Naive thymus-derived CD4-positive, alpha-beta T cell (primary cell): ENCODE measurements around the gene TATDN2. TPM values are rescaled to one million over a fixed set of nuclear protein-coding genes. Genes with fewer than 3 reads are reported as not detected.

Experiments
- ATAC-seq: fragments of 150-1000 bp; cut with Tn5 transposase; 2 replicates; pipeline ENCODE4 v1.10.0; 2021; ENCODE audit warnings: mild to moderate bottlenecking, moderate library complexity
- CTCF ChIA-PET: fragments of 350-600 bp; sonication (Branson Sonifier 250); formaldehyde crosslinking; loops from one replicate; lab custom pipeline; 2021; ENCODE audit warnings: antibody characterized with exemption; lab: Charles Lee
- POLR2A ChIA-PET: fragments of 350-600 bp; sonication (Branson Sonifier 250); formaldehyde crosslinking; loops from one replicate; lab custom pipeline; 2021; ENCODE audit warnings: antibody characterized with exemption, inconsistent platforms; lab: Charles Lee
- DNase-seq, 9 donors: peaks; one replicate each; pipeline versions ENCODE4 v3.0.0 to v3.0.0-alpha.2; 2020 to 2022; ENCODE audit warnings: mixed read lengths in 1 of 9
- H3K27ac ChIP-seq: one replicate; pipeline ENCODE4 v1.7.0; 2013; ENCODE audit warnings: mild to moderate bottlenecking, low read depth, low read length, moderate library complexity
- H3K27me3 ChIP-seq, 2 donors: one replicate each; pipeline ENCODE4 v1.7.0; 2013; ENCODE audit warnings: low read length in 2 of 2, mild to moderate bottlenecking in 2 of 2, moderate library complexity in 2 of 2; ENCODE audit not compliant: control insufficient read depth in 2 of 2, insufficient read depth in 2 of 2
- H3K36me3 ChIP-seq, 3 experiments: 1 replicate in 2 of 3; 2 replicates in 1 of 3; pipeline ENCODE4 v1.7.0; 2013; ENCODE audit warnings: low read length in 3 of 3, mild to moderate bottlenecking in 3 of 3, moderate library complexity in 1 of 3; ENCODE audit not compliant: insufficient read depth in 3 of 3, control insufficient read depth in 2 of 3
- H3K4me1 ChIP-seq, 2 donors: one replicate each; pipeline ENCODE4 v1.7.0; 2013; ENCODE audit warnings: low read length in 2 of 2, mild to moderate bottlenecking in 2 of 2, moderate library complexity in 1 of 2; ENCODE audit not compliant: control insufficient read depth in 2 of 2, insufficient read depth in 2 of 2
- H3K4me3 ChIP-seq: 2 replicates; pipeline ENCODE4 v1.7.0; 2013; ENCODE audit warnings: mild to moderate bottlenecking, low read length
- H3K9me3 ChIP-seq, 3 experiments: 1 replicate in 2 of 3; 2 replicates in 1 of 3; pipeline ENCODE4 v1.7.0; 2013; ENCODE audit warnings: low read length in 3 of 3; ENCODE audit not compliant: control insufficient read depth in 2 of 3
- H3K27ac Mint-ChIP-seq, 9 donors: one replicate each; pipeline ENCODE4 v1.8.0; 2020 to 2022; ENCODE audit warnings: mixed read lengths in 9 of 9, mild to moderate bottlenecking in 8 of 9, moderate library complexity in 5 of 9, inconsistent platforms in 2 of 9
- H3K27me3 Mint-ChIP-seq, 5 donors: one replicate each; pipeline ENCODE4 v1.8.0; 2021 to 2022; ENCODE audit warnings: mixed read lengths in 5 of 5, mild to moderate bottlenecking in 1 of 5
- H3K36me3 Mint-ChIP-seq, 5 donors: one replicate each; pipeline ENCODE4 v1.8.0; 2020 to 2022; ENCODE audit warnings: mixed read lengths in 5 of 5, mild to moderate bottlenecking in 3 of 5, inconsistent platforms in 1 of 5
- H3K4me1 Mint-ChIP-seq, 7 donors: one replicate each; pipeline ENCODE4 v1.8.0; 2020 to 2022; ENCODE audit warnings: mixed read lengths in 7 of 7, mild to moderate bottlenecking in 3 of 7, inconsistent platforms in 1 of 7
- H3K4me3 Mint-ChIP-seq, 10 donors: one replicate each; pipeline ENCODE4 v1.8.0; 2020 to 2022; ENCODE audit warnings: mild to moderate bottlenecking in 10 of 10, mixed read lengths in 10 of 10, moderate library complexity in 6 of 10, inconsistent platforms in 2 of 10
- H3K9me3 Mint-ChIP-seq, 11 donors: one replicate each; pipeline ENCODE4 v1.8.0; 2020 to 2022; ENCODE audit warnings: mixed read lengths in 11 of 11, mild to moderate bottlenecking in 4 of 11, inconsistent platforms in 1 of 11, moderate library complexity in 1 of 11
- intact Hi-C, 2 donors: fragments of 100-400 bp; cut with micrococcal nuclease; formaldehyde crosslinking; loops; one replicate each; pipeline ENCODE4 v1.15.1; 2023
- polyA plus RNA-seq, 2 donors: library from polyadenylated mRNA; unstranded; fragments of 300-500 nt; fragmentation: Illumina TruSeq; gene quantifications; one replicate each; pipeline ENCODE4 v1.2.3, GENCODE V29; 2021
- total RNA-seq, 6 experiments: library from RNA in 5 of 6; stranded (reverse) in 5 of 6; gene quantifications; 1 replicate in 5 of 6; 2 replicates in 1 of 6; pipeline ENCODE4 v1.2.3 and lab custom pipeline; 2021 to 2026

Gene TATDN2
- total and polyA plus RNA-seq, 7 experiments from 2014 or later, result 12.9 to 88.8 (median 68.7) TPM

DNA sequence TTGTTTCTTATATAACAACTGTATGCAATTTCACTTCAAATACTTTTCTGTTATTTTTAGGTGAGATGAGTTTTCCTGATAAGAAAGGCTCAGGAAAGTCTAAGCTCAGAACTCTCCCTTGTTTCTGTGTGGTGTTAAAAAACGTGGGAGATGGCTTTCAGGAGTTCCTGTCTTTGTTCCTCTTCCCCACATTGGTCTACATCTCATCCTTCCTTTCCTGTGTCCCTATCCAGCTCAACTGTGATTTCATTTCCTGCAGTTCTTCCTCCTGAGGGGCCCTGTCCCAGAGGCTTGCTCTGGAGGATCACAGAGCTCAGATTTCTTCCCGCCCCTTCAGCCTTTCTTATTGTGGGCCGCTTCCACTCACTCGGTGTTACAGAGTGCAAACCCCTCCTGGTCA, 61.5 kb downstream of the TATDN2 start:
- DNase-seq (no peak), ATAC-seq (no peak)
- no peak overlapping the region for H3K4me3 ChIP-seq
- H3K27me3 ChIP-seq, result no peaks in the 10 kb centered on the region
- H3K36me3 ChIP-seq, result peaks cover 18 to 93% (median 22%) of the 10 kb centered on the region in 3 experiments
- no peaks in the 10 kb centered on the region for H3K9me3 ChIP-seq
- no peaks in the 10 kb centered on the region for H3K4me1 ChIP-seq
- POLR2A ChIA-PET, result no interaction called here
- CTCF ChIA-PET, result interaction anchor here (0.7 to 1.1 kb wide), 2 partner anchors 23 to 68 kb away, joined by 3 read pairs; no protein-coding TSS in a partner anchor
- intact Hi-C loops, result no loop called here
- H3K27me3 Mint-ChIP-seq, result no peaks in the 10 kb centered on the region
- peaks cover 0 to 23% (median 5%) of the 10 kb centered on the region in 7 donors for H3K4me1 Mint-ChIP-seq
- H3K27ac Mint-ChIP-seq, result peak overlapping the region in 4 of 9 donors; percentile 4 to 34 (median 18)
- H3K27ac ChIP-seq, result no peak overlapping the region
- no peak overlapping the region for H3K4me3 Mint-ChIP-seq
- no peaks in the 10 kb centered on the region for H3K9me3 Mint-ChIP-seq
- H3K36me3 Mint-ChIP-seq, result peaks cover 11 to 52% (median 26%) of the 10 kb centered on the region in 5 donors

DNA sequence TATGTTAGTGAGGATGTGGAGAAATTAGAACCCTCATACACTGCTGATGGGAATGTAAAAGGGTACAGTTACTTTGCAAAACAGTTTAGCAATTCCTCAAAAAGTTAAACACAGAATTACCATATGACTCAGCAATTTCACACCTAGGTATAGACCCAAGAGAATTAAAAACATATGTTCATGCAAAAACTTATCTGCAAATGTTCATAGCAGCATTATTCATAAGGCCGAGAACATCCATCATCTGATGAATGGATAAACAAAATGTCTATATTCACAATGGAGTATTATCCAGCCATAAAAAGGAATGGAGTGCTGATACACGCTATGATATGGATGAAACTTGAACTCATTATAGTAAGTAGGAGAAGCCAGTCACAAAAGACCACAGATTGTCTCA, 62.3 kb downstream of the TATDN2 start:
- H3K4me1 Mint-ChIP-seq, result peaks cover 0 to 23% (median 5%) of the 10 kb centered on the region in 7 donors
- intact Hi-C loops, result no loop called here
- H3K4me3 Mint-ChIP-seq, result no peak overlapping the region
- Histone ChIP-seq H3K27ac (no peak overlapping the region), H3K36me3 (peaks cover 18 to 91% (median 25%) of the 10 kb centered on the region in 3 experiments), H3K27me3 (no peaks in the 10 kb centered on the region), H3K4me1 (no peaks in the 10 kb centered on the region), H3K4me3 (no peak overlapping the region), H3K9me3 (no peaks in the 10 kb centered on the region)
- no peak for ATAC-seq
- H3K27me3 Mint-ChIP-seq, result no peaks in the 10 kb centered on the region
- POLR2A ChIA-PET, result no interaction called here
- peaks cover 11 to 49% (median 26%) of the 10 kb centered on the region in 5 donors for H3K36me3 Mint-ChIP-seq
- H3K27ac Mint-ChIP-seq, result peak overlapping the region in 1 of 9 donors; percentile 8
- DNase-seq, result no peak
- no peaks in the 10 kb centered on the region for H3K9me3 Mint-ChIP-seq
- CTCF ChIA-PET, result interaction anchor here (1.1 kb wide), 1 partner anchor 24 kb away, joined by 3 read pairs; no protein-coding TSS in a partner anchor

DNA sequence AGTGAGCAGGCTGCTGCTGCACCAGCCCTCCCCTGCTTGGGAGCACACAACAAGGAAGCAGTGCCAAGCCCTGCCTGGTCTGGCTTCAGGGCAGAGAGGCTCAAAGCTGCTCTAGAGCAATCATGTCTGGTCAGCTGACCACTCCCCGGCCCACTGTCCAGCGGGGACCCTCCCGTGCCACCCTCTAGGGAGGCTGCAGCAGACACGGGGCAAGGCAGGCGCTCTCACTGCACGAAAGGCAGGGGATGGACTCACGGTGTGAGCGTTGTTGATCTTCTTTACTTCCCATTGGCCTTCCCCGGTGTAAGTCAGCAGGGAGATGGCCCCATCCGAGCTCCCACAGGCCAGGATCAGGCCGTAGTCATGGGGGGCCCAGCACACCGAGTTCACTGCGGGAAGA, 63.5 kb downstream of the TATDN2 start:
- POLR2A ChIA-PET, result interaction anchor here (1.3 kb wide), 1 partner anchor 9 kb away, joined by 5 read pairs; the partner anchor contains the start of gene SEC13

DNA sequence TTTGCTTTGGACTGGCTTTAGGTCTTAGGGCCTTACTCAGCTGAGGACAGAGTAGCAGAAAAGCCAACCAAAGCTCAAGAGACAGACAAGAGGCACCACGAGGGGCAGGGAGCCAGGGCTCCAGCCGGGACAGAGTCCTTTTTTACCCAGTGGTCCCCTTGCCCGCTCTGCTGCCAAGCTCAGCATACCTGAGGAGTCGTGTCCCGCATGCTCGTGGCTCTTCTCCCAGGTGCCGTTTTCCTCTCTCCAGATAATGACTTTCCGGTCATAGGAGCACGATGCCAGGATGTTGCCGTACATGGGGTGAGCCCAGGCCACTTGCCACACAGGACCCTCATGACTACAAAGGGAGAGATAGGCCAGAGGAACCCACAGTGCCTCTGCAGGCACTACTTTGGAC, 64.1 kb downstream of the TATDN2 start:
- H3K27ac Mint-ChIP-seq, result peak overlapping the region in 1 of 9 donors; percentile 17
- Histone ChIP-seq H3K27ac (no peak overlapping the region), H3K4me1 (no peaks in the 10 kb centered on the region), H3K4me3 (no peak overlapping the region), H3K27me3 (no peaks in the 10 kb centered on the region), H3K36me3 (peaks cover 18 to 90% (median 30%) of the 10 kb centered on the region in 3 experiments), H3K9me3 (no peaks in the 10 kb centered on the region)
- no peak for ATAC-seq
- peaks cover 0 to 23% (median 5%) of the 10 kb centered on the region in 7 donors for H3K4me1 Mint-ChIP-seq
- H3K27me3 Mint-ChIP-seq, result no peaks in the 10 kb centered on the region
- no peak overlapping the region for H3K4me3 Mint-ChIP-seq
- ChIA-PET CTCF (no interaction called here), POLR2A (interaction anchor here (1.3 kb wide), 1 partner anchor 8 kb away, joined by 5 read pairs; the partner anchor contains the start of gene SEC13)
- intact Hi-C loops, result no loop called here
- H3K36me3 Mint-ChIP-seq, result peaks cover 8 to 49% (median 20%) of the 10 kb centered on the region in 5 donors
- no peaks in the 10 kb centered on the region for H3K9me3 Mint-ChIP-seq
- DNase-seq, result no peak

More for the DNA sequence above, 63.5 kb downstream of the TATDN2 start:
- Histone ChIP-seq H3K4me1 (no peaks in the 10 kb centered on the region), H3K27ac (no peak overlapping the region), H3K27me3 (no peaks in the 10 kb centered on the region), H3K4me3 (no peak overlapping the region), H3K36me3 (peaks cover 18 to 90% (median 30%) of the 10 kb centered on the region in 3 experiments), H3K9me3 (no peaks in the 10 kb centered on the region)
- H3K27ac Mint-ChIP-seq, result peak overlapping the region in 1 of 9 donors; percentile 17
- no peak for DNase-seq
- CTCF ChIA-PET, result no interaction called here
- no peak overlapping the region for H3K4me3 Mint-ChIP-seq
- no peaks in the 10 kb centered on the region for H3K27me3 Mint-ChIP-seq
- peaks cover 10 to 48% (median 20%) of the 10 kb centered on the region in 5 donors for H3K36me3 Mint-ChIP-seq
- intact Hi-C loops, result no loop called here
- no peaks in the 10 kb centered on the region for H3K9me3 Mint-ChIP-seq
- no peak for ATAC-seq
- H3K4me1 Mint-ChIP-seq, result peaks cover 0 to 23% (median 5%) of the 10 kb centered on the region in 7 donors

DNA sequence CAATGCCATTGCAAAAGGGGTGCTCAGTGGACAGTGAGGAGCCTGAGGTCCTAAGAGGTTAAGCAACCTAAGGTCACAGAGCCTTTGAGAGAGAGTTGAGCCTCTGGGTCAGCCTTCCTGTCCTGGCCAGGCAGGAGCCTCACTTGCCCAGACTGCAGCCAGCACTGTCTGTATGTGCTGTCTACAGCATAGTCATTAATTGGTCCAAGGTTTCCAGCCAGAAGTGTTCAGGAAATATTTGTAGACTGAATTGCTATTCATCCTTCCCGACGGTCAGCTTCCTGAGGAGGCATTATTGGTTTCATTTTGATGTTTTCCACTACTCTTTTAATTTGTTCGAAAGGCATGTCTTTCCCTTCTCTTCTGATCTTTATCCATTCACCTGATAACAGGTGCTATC, 64.6 kb downstream of the TATDN2 start:
- POLR2A ChIA-PET, result interaction anchor here (1.3 kb wide), 1 partner anchor 8 kb away, joined by 5 read pairs; the partner anchor contains the start of gene SEC13
- peaks cover 0 to 23% (median 5%) of the 10 kb centered on the region in 7 donors for H3K4me1 Mint-ChIP-seq

DNA sequence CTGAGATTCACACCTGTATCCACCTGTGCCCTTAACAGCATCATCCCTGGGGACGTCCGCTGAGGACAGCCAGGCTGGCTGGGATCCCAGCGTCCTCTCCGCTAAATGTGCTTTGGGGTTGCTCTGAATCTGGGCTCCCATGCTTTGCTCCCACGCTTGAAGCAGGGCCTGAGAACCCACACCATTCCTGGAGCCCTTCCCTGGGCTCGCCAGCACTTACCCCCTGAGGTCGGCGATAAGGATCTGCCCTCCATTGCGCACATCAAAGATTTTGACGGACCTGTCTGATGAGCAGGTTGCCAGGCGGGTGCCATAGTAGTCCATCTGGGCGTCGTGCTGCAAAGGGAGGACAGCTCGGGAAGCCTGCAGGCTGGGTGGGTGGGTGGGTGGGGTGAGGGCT, 66.8 kb downstream of the TATDN2 start:
- Histone ChIP-seq H3K36me3 (peaks cover 18 to 83% (median 40%) of the 10 kb centered on the region in 3 experiments), H3K4me3 (no peak overlapping the region), H3K4me1 (peaks cover 9 to 19% of the 10 kb centered on the region in 2 donors), H3K27me3 (no peaks in the 10 kb centered on the region), H3K9me3 (no peaks in the 10 kb centered on the region), H3K27ac (no peak overlapping the region)
- no peaks in the 10 kb centered on the region for H3K27me3 Mint-ChIP-seq
- no peak for DNase-seq
- peaks cover 3 to 36% (median 8%) of the 10 kb centered on the region in 5 donors for H3K36me3 Mint-ChIP-seq
- ChIA-PET CTCF (no interaction called here), POLR2A (no interaction called here)
- H3K4me1 Mint-ChIP-seq, result peaks cover 10 to 31% (median 25%) of the 10 kb centered on the region in 7 donors
- H3K4me3 Mint-ChIP-seq, result no peak overlapping the region
- H3K9me3 Mint-ChIP-seq, result no peaks in the 10 kb centered on the region
- no peak for ATAC-seq
- H3K27ac Mint-ChIP-seq, result peak overlapping the region in 1 of 9 donors; percentile 68
- intact Hi-C loops, result no loop called here

More for the DNA sequence above, 64.6 kb downstream of the TATDN2 start:
- Histone ChIP-seq H3K27ac (no peak overlapping the region), H3K9me3 (no peaks in the 10 kb centered on the region), H3K36me3 (peaks cover 18 to 90% (median 33%) of the 10 kb centered on the region in 3 experiments), H3K27me3 (no peaks in the 10 kb centered on the region), H3K4me1 (peaks cover 0 to 2% of the 10 kb centered on the region in 2 donors), H3K4me3 (no peak overlapping the region)
- Mint-ChIP-seq H3K27ac (peak overlapping the region in 3 of 9 donors; percentile 17 to 52 (median 18)), H3K36me3 (peaks cover 7 to 49% (median 15%) of the 10 kb centered on the region in 5 donors), H3K4me3 (no peak overlapping the region), H3K9me3 (no peaks in the 10 kb centered on the region), H3K27me3 (no peaks in the 10 kb centered on the region)
- CTCF ChIA-PET, result interaction anchor here (0.8 kb wide), 1 partner anchor 21 kb away, joined by 3 read pairs; no protein-coding TSS in a partner anchor
- DNase-seq (no peak), ATAC-seq (no peak)
- intact Hi-C loops, result no loop called here
